Neuronal stem cell (in vitro differentiated cells): ENCODE measurements around the gene CDC45.
"Not testable (repeated sequence)": the region's sequence is repeated elsewhere in the genome, so short reads cannot be mapped to it uniquely, and the experiment has no call there.

Source experiments
- DNase-seq: peaks from one replicate; pipeline ENCODE4 v3.0.0-alpha.2; 2013; ENCODE audit warnings: low spot score
- H2AFZ ChIP-seq: one replicate; pipeline ENCODE4 v1.6.1; 2013; ENCODE audit warnings: mild to moderate bottlenecking, low read length, inconsistent platforms
- H2AK5ac ChIP-seq: 2 replicates; pipeline ENCODE4 v1.6.1; 2013; ENCODE audit warnings: low read depth, mild to moderate bottlenecking, inconsistent platforms, low read length, moderate library complexity, mixed read lengths
- H2BK120ac ChIP-seq: 2 replicates; pipeline ENCODE4 v1.6.1; 2013; ENCODE audit warnings: low read depth, mild to moderate bottlenecking, inconsistent platforms, low read length, moderate library complexity, mixed read lengths
- H2BK12ac ChIP-seq: one replicate; pipeline ENCODE4 v1.6.1; 2013; ENCODE audit warnings: low read length, inconsistent platforms
- H2BK15ac ChIP-seq: 2 replicates; pipeline ENCODE4 v1.6.1; 2013; ENCODE audit warnings: mild to moderate bottlenecking, low read length, inconsistent platforms, mixed read lengths
- H2BK5ac ChIP-seq: one replicate; pipeline ENCODE4 v1.6.1; 2013; ENCODE audit warnings: inconsistent platforms, mild to moderate bottlenecking, low read length, moderate library complexity
- H3K14ac ChIP-seq: one replicate; pipeline ENCODE4 v1.6.1; 2013; ENCODE audit warnings: low read length, inconsistent platforms
- H3K18ac ChIP-seq: 2 replicates; pipeline ENCODE4 v1.6.1; 2013; ENCODE audit warnings: low read length, inconsistent platforms
- H3K23ac ChIP-seq: 2 replicates; pipeline ENCODE4 v1.6.1; 2013; ENCODE audit warnings: low read depth, mild to moderate bottlenecking, mixed read lengths, low read length, inconsistent platforms; ENCODE audit not compliant: poor library complexity
- H3K27ac ChIP-seq: replicated peaks from 3 replicates; pipeline ENCODE4 v1.5.1; 2013; ENCODE audit warnings: low read length, inconsistent platforms
- H3K27me3 ChIP-seq, 3 experiments: 2 replicates each; pipeline ENCODE4 v1.6.1; 2013; ENCODE audit warnings: low read length in 3 of 3, mild to moderate bottlenecking in 2 of 3, inconsistent platforms in 1 of 3, low read depth in 1 of 3, mixed read lengths in 1 of 3, moderate library complexity in 1 of 3; ENCODE audit not compliant: control insufficient read depth in 3 of 3, insufficient read depth in 3 of 3
- H3K36me3 ChIP-seq, 2 donors: replicated peaks in 1 of 2; 2 replicates each; pipeline ENCODE4 v1.6.1; 2013; ENCODE audit warnings: low read length in 2 of 2; ENCODE audit not compliant: control insufficient read depth in 2 of 2, insufficient read depth in 2 of 2
- H3K4ac ChIP-seq: 2 replicates; pipeline ENCODE4 v1.6.1; 2013; ENCODE audit warnings: inconsistent platforms, mild to moderate bottlenecking, low read length, moderate library complexity
- H3K4me1 ChIP-seq, 2 donors: 1 replicate in 1 of 2; 2 replicates in 1 of 2; pipeline ENCODE4 v1.6.1; 2013; ENCODE audit warnings: low read length in 2 of 2, low read depth in 1 of 2; ENCODE audit not compliant: control insufficient read depth in 2 of 2, insufficient read depth in 1 of 2
- H3K4me2 ChIP-seq: one replicate; pipeline ENCODE4 v1.6.1; 2013; ENCODE audit warnings: mild to moderate bottlenecking, low read length, inconsistent platforms; ENCODE audit not compliant: insufficient read depth, poor library complexity, severe bottlenecking
- H3K4me3 ChIP-seq, 2 donors: 2 replicates each; pipeline ENCODE4 v1.5.1; 2013; ENCODE audit warnings: low read length in 2 of 2, mild to moderate bottlenecking in 2 of 2, inconsistent platforms in 1 of 2, moderate library complexity in 1 of 2
- H3K79me1 ChIP-seq: one replicate; pipeline ENCODE4 v1.6.1; 2013; ENCODE audit warnings: low read depth, mild to moderate bottlenecking, inconsistent platforms, low read length, moderate library complexity
- H3K9ac ChIP-seq: one replicate; pipeline ENCODE4 v1.6.1; 2013; ENCODE audit warnings: mild to moderate bottlenecking, low read depth, low read length, inconsistent platforms; ENCODE audit not compliant: poor library complexity
- H3K9me3 ChIP-seq, 2 donors: replicated peaks in 1 of 2; 2 replicates each; pipeline versions ENCODE3 to v1.6.1; 2013; ENCODE audit warnings: low read length in 2 of 2, mild to moderate bottlenecking in 2 of 2, inconsistent platforms in 1 of 2, low read depth in 1 of 2, mixed read lengths in 1 of 2, moderate library complexity in 1 of 2; ENCODE audit not compliant: control insufficient read depth in 2 of 2, insufficient read depth in 1 of 2
- H4K8ac ChIP-seq: one replicate; pipeline ENCODE4 v1.6.1; 2013; ENCODE audit warnings: low read depth, mild to moderate bottlenecking, inconsistent platforms, low read length, moderate library complexity
- H4K91ac ChIP-seq: one replicate; pipeline ENCODE4 v1.6.1; 2013; ENCODE audit warnings: low read length, low read depth, mild to moderate bottlenecking, inconsistent platforms; ENCODE audit not compliant: poor library complexity
- WGBS, 2 donors: extraction: QIAGEN DNeasy Blood & Tissue Kit; methylation state at CpG; one replicate each; pipeline ENCODE4 v1.1.7; 2013; ENCODE audit warnings: missing lambda C conversion rate in 2 of 2, mixed read lengths in 1 of 2; ENCODE audit not compliant: insufficient read length in 2 of 2, insufficient replicate concordance in 1 of 2; ENCODE audit errors: extremely low coverage in 2 of 2; 5-methylcytosine and 5-hydroxymethylcytosine counted together

Gene CDC45

GRCh38 chr22:19436444-19437161, 43.1 kb upstream of the CDC45 start:
- not testable (repeated sequence) for H3K9ac ChIP-seq, H3K9me3 ChIP-seq, H3K18ac ChIP-seq, H2BK15ac ChIP-seq, H3K4me3 ChIP-seq, H2BK5ac ChIP-seq, H2AK5ac ChIP-seq, H3K4me1 ChIP-seq, H3K27me3 ChIP-seq, H3K4ac ChIP-seq, H4K8ac ChIP-seq, H3K27ac ChIP-seq, H3K23ac ChIP-seq, H2AFZ ChIP-seq, H3K79me1 ChIP-seq, DNase-seq, H3K14ac ChIP-seq, H3K4me2 ChIP-seq, H2BK12ac ChIP-seq, H4K91ac ChIP-seq, H2BK120ac ChIP-seq
- H3K36me3 ChIP-seq, result peaks cover 18 to 58% of the 10 kb centered on the region in 2 donors
- WGBS, 2 donors, result no CpG with 5 or more reads among the region's 9 CpGs

GRCh38 chr22:19438298-19438697, 41.4 kb upstream of the CDC45 start:
- Histone ChIP-seq H3K9me3 (no peaks in the 10 kb centered on the region), H3K9ac (no peak overlapping the region)
- WGBS, 2 donors, result no CpG with 5 or more reads among the region's 7 CpGs

GRCh38 chr22:19440411-19441195, 39.1 kb upstream of the CDC45 start:
- Histone ChIP-seq H2AFZ (no peak overlapping the region), H3K9ac (no peak overlapping the region), H3K27ac (no peak overlapping the region), H4K91ac (no peak overlapping the region), H4K8ac (no peak overlapping the region), H3K4me2 (no peak overlapping the region), H3K36me3 (peaks cover 27 to 82% of the 10 kb centered on the region in 2 donors), H3K79me1 (peaks cover 11% of the 10 kb centered on the region), H2BK120ac (no peak overlapping the region), H3K18ac (no peak overlapping the region), H3K4me3 (no peak overlapping the region), H3K23ac (no peak overlapping the region), H3K4me1 (no peaks in the 10 kb centered on the region), H2BK5ac (no peak overlapping the region), H3K27me3 (no peaks in the 10 kb centered on the region), H3K4ac (no peak overlapping the region), H3K14ac (no peak overlapping the region), H3K9me3 (no peaks in the 10 kb centered on the region), H2BK15ac (no peak overlapping the region), H2AK5ac (no peak overlapping the region), H2BK12ac (no peak overlapping the region)
- no CpG with 5 or more reads among the region's 8 CpGs for WGBS, 2 donors
- no peak for DNase-seq

More at GRCh38 chr22:19438298-19438697, 41.4 kb upstream of the CDC45 start:
- Histone ChIP-seq H2BK120ac (no peak overlapping the region), H3K27ac (no peak overlapping the region), H3K27me3 (no peaks in the 10 kb centered on the region), H2BK12ac (no peak overlapping the region), H3K79me1 (peaks cover 3% of the 10 kb centered on the region), H2AFZ (no peak overlapping the region), H4K91ac (no peak overlapping the region), H3K14ac (no peak overlapping the region), H3K4ac (no peak overlapping the region), H3K4me2 (no peak overlapping the region), H4K8ac (no peak overlapping the region), H3K18ac (no peak overlapping the region), H3K23ac (no peak overlapping the region), H2BK15ac (no peak overlapping the region), H3K4me3 (no peak overlapping the region), H2AK5ac (no peak overlapping the region), H2BK5ac (no peak overlapping the region), H3K4me1 (peaks cover 0 to 4% of the 10 kb centered on the region in 2 donors), H3K36me3 (peaks cover 22 to 73% of the 10 kb centered on the region in 2 donors)
- DNase-seq, result no peak

- Histone ChIP-seq H3K4me3 (no peak overlapping the region), H4K8ac (no peak overlapping the region), H3K14ac (no peak overlapping the region), H3K36me3 (peaks cover 21 to 77% of the 10 kb centered on the region in 2 donors), H2BK120ac (no peak overlapping the region), H3K27me3 (no peaks in the 10 kb centered on the region), H3K4me2 (no peak overlapping the region), H3K79me1 (peaks cover 14% of the 10 kb centered on the region), H3K9me3 (no peaks in the 10 kb centered on the region), H3K18ac (no peak overlapping the region), H3K9ac (no peak overlapping the region), H2AK5ac (no peak overlapping the region), H2BK5ac (no peak overlapping the region), H4K91ac (no peak overlapping the region), H3K4me1 (peaks cover 3 to 4% of the 10 kb centered on the region in 2 donors), H3K4ac (no peak overlapping the region), H3K23ac (no peak overlapping the region), H2AFZ (no peak overlapping the region), H2BK12ac (no peak overlapping the region), H3K27ac (no peak overlapping the region), H2BK15ac (no peak overlapping the region)
- no CpG with 5 or more reads among the region's 2 CpGs for WGBS, 2 donors
- DNase-seq, result no peak
Measured at GRCh38 chr22:19442166-19442565, 37.6 kb upstream of the CDC45 start.
